Measurements from ENCODE around the gene TAGLN. TPM values are rescaled to one million over a fixed set of nuclear protein-coding genes. Genes with fewer than 3 reads are reported as not detected.

TAGLN gene
- total and polyA plus RNA-seq, 9 of the 15 experiments (the other 6 are each of a cell fraction or from before 2014, with no cell fraction given): 0.21 to 4.9 (median 1.1) TPM

DNA sequence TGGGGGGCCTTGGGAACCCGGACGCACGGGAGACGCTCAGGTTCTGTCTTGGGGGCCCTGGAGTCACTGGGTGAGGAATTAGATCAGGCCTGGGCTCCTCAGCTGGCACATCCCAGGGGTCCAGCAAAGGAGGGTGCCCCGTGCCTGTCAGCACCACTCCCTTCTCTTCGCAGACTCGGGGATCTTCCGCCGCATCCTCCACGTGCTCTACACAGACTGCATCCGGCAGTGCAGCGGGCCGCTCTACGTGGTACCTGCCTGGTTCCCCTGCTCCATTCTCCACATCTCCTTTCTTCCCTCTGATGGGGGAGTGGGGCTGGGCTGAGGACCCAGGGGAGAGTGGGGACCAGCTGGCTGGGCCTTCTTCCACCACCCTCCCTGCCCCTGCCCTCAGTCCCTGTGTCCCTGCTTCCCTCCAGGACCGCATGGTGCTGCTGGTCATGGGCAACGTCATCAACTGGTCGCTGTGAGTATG lies 6.7 kb upstream of the TAGLN start:
- DNase-seq (ENCODE audit: extremely low read depth in 1 of 4, low spot score in 3 of 4): no peak
- Histone ChIP-seq H3K36me3 (ENCODE audit: control insufficient read depth, insufficient read depth, low read length) (peaks cover 49% of the 10 kb centered on the region; the same call in 2 of the 3 replicates), H3K27ac (ENCODE audit: extremely low read depth, low read depth, low read length) (no peak overlapping the region), H3K4me2 (ENCODE audit: insufficient read depth, low read length) (no peak overlapping the region), H4K20me1 (replicated peaks; ENCODE audit: control insufficient read depth, insufficient read depth, low read length) (peaks cover 3% of the 10 kb centered on the region; the same call in 1 of the 2 replicates), H3K9ac (ENCODE audit: insufficient read depth in 1 of 2, low read depth in 2 of 2, low read length in 2 of 2) (no peak overlapping the region), H3K4me3 (no peak overlapping the region), H2AFZ (ENCODE audit: low read depth, low read length) (no peak overlapping the region), H3K9me1 (ENCODE audit: control insufficient read depth, insufficient read depth, low read length) (no peaks in the 10 kb centered on the region), H3K9me3 (replicated peaks; ENCODE audit: control insufficient read depth, insufficient read depth, low read depth, low read length) (no peaks in the 10 kb centered on the region), H3K27me3 (ENCODE audit: control insufficient read depth in 2 of 2, insufficient read depth in 2 of 2, low read length in 2 of 2) (no peaks in the 10 kb centered on the region), H3K79me2 (ENCODE audit: control insufficient read depth, insufficient read depth, low read length) (no peaks in the 10 kb centered on the region), H3K4me1 (replicated peaks in 1 of 2; ENCODE audit: control insufficient read depth in 2 of 2, insufficient read depth in 2 of 2, low read length in 2 of 2) (peaks cover 0 to 15% of the 10 kb centered on the region in 2 experiments; a peak in 2 of 5 replicates)
- ATAC-seq: no peak
- in situ Hi-C loops (cut with MboI): no loop called here
- POLR2A ChIA-PET: interaction anchor here (0.6 to 1.0 kb wide), 2 partner anchors 9 to 10 kb away, joined by 5 to 6 read pairs; no protein-coding TSS in a partner anchor
- CTCF ChIA-PET (ENCODE audit: low intra/inter-chr PET ratio): no interaction called here
- BruUV-seq (replicated peaks): no TSS peak
- 92% methylated on average over 10 of the region's 17 CpGs for WGBS (ENCODE audit: insufficient coverage, low coverage, missing lambda C conversion rate)
- TF ChIP-seq ADNP (tag; IDR thresholded peaks at IDR 0.05) (no peak), POLR2G (IDR thresholded peaks at IDR 0.05; ENCODE audit: low read depth, low read length) (peak; percentile 40)
- no peak for FAIRE-seq
- intact Hi-C loops (cut with micrococcal nuclease): no loop called here

DNA sequence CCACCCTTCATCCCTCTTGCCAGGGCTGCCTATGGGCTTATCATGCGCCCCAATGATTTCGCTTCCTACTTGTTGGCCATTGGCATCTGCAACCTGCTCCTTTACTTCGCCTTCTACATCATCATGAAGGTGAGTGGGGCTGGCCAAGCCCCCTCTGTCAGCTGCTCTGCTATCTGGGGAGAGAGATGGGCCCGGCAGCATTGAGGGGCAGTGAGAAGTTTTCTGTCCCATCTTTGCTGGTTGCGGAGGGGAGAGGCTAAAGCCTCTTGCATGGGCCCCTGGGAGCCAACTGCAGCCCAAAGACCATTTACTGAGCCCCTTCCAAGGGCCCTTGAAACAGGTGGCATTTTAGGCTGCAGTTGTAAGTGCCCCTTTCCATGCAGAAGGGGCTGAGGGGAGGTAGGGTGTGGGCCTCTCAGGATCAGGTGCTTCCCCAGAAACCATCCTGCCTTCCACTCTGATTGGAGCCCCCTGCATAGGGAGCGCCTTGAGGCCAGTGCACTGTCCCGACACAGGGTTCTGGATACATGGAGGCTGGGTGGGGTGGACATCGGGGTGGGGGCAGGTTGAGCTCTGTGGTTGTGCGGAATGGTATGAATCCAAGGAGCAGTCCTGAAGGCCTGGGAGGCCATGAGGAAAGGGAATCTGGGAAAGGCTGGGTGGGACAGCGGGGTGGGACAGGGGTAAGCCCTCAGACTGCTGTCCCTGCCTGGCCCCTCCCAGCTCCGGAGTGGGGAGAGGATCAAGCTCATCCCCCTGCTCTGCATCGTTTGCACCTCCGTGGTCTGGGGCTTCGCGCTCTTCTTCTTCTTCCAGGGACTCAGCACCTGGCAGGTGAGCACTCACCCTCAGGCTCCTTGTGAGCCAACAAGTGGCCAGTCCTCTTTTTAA lies 5.8 kb upstream of the TAGLN start:
- Histone ChIP-seq H2AFZ (ENCODE audit: low read depth, low read length) (no peak overlapping the region), H3K79me2 (ENCODE audit: control insufficient read depth, insufficient read depth, low read length) (no peaks in the 10 kb centered on the region), H3K27me3 (ENCODE audit: control insufficient read depth in 2 of 2, insufficient read depth in 2 of 2, low read length in 2 of 2) (no peaks in the 10 kb centered on the region), H3K9me3 (replicated peaks; ENCODE audit: control insufficient read depth, insufficient read depth, low read depth, low read length) (no peaks in the 10 kb centered on the region), H3K36me3 (ENCODE audit: control insufficient read depth, insufficient read depth, low read length) (peaks cover 40% of the 10 kb centered on the region; the same call in 2 of the 3 replicates), H3K4me2 (ENCODE audit: insufficient read depth, low read length) (no peak overlapping the region), H3K4me1 (replicated peaks in 1 of 2; ENCODE audit: control insufficient read depth in 2 of 2, insufficient read depth in 2 of 2, low read length in 2 of 2) (peaks cover 0 to 18% of the 10 kb centered on the region in 2 experiments; a peak in 3 of 5 replicates), H4K20me1 (replicated peaks; ENCODE audit: control insufficient read depth, insufficient read depth, low read length) (peaks cover 3% of the 10 kb centered on the region), H3K4me3 (no peak overlapping the region), H3K9ac (ENCODE audit: insufficient read depth in 1 of 2, low read depth in 2 of 2, low read length in 2 of 2) (no peak overlapping the region), H3K27ac (ENCODE audit: extremely low read depth, low read depth, low read length) (no peak overlapping the region), H3K9me1 (ENCODE audit: control insufficient read depth, insufficient read depth, low read length) (no peaks in the 10 kb centered on the region)
- intact Hi-C loops (cut with micrococcal nuclease) (no loop called here), in situ Hi-C loops (cut with MboI) (no loop called here)
- WGBS (ENCODE audit: insufficient coverage, low coverage, missing lambda C conversion rate): 93% methylated on average over 9 of the region's 15 CpGs
- CTCF ChIA-PET (ENCODE audit: low intra/inter-chr PET ratio): no interaction called here
- no peak for DNase-seq (ENCODE audit: extremely low read depth in 1 of 4, low spot score in 3 of 4)
- POLR2A ChIA-PET: interaction anchor here (1.0 to 1.2 kb wide), 3 partner anchors 10 to 14 kb away, joined by 3 to 6 read pairs (median 5); no protein-coding TSS in a partner anchor
- no peak for FAIRE-seq
- no peak for ATAC-seq
- TF ChIP-seq STAT5B (CRISPR knock-in tag; IDR thresholded peaks at IDR 0.05) (no peak), ZNF707 (CRISPR knock-in tag; conservative IDR thresholded peaks at IDR 0.05) (no peak), NR2F6 (CRISPR knock-in tag; IDR thresholded peaks at IDR 0.05) (no peak), ZNF830 (CRISPR knock-in tag; IDR thresholded peaks at IDR 0.05) (no peak), ZNF644 (tag; IDR thresholded peaks at IDR 0.05; ENCODE audit: low read depth) (no peak), CCAR2 (IDR thresholded peaks at IDR 0.05; ENCODE audit: low read depth, low read length) (no peak)
- TF ChIP-seq, protein P1, sequence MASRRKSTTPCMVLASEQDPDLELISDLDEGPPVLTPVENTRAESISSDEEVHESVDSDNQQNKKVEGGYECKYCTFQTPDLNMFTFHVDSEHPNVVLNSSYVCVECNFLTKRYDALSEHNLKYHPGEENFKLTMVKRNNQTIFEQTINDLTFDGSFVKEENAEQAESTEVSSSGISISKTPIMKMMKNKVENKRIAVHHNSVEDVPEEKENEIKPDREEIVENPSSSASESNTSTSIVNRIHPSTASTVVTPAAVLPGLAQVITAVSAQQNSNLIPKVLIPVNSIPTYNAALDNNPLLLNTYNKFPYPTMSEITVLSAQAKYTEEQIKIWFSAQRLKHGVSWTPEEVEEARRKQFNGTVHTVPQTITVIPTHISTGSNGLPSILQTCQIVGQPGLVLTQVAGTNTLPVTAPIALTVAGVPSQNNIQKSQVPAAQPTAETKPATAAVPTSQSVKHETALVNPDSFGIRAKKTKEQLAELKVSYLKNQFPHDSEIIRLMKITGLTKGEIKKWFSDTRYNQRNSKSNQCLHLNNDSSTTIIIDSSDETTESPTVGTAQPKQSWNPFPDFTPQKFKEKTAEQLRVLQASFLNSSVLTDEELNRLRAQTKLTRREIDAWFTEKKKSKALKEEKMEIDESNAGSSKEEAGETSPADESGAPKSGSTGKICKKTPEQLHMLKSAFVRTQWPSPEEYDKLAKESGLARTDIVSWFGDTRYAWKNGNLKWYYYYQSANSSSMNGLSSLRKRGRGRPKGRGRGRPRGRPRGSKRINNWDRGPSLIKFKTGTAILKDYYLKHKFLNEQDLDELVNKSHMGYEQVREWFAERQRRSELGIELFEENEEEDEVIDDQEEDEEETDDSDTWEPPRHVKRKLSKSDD (conservative IDR thresholded peaks at IDR 0.05; ENCODE audit: low read length): no peak
- no TSS peak for BruUV-seq (replicated peaks)

Measured in K562 (cell line).